ENCODE measurements around the gene ZNF726. TPM values are rescaled to one million over a fixed set of nuclear protein-coding genes. Genes with fewer than 3 reads are reported as not detected.
"Not testable (repeated sequence)": the region's sequence is repeated elsewhere in the genome, so short reads cannot be mapped to it uniquely, and the experiment has no call there.

ZNF726 gene
- total RNA-seq, 1 experiment from 2014 or later = 25.3 TPM

- no peak overlapping the region for H3K4me3 ChIP-seq
- H3K36me3 ChIP-seq = no peaks in the 10 kb centered on the region
- no peak overlapping the region for H3K27ac ChIP-seq
- no peaks in the 10 kb centered on the region; the same call in 1 of the 2 replicates for H3K9me3 ChIP-seq (replicated peaks)
- H3K4me1 ChIP-seq = no peaks in the 10 kb centered on the region
- H3K27me3 ChIP-seq = no peaks in the 10 kb centered on the region
- DNase-seq = no peak
Observed at GRCh38 chr19:23969630-23970029, 54.9 kb downstream of the ZNF726 start.

DNA sequence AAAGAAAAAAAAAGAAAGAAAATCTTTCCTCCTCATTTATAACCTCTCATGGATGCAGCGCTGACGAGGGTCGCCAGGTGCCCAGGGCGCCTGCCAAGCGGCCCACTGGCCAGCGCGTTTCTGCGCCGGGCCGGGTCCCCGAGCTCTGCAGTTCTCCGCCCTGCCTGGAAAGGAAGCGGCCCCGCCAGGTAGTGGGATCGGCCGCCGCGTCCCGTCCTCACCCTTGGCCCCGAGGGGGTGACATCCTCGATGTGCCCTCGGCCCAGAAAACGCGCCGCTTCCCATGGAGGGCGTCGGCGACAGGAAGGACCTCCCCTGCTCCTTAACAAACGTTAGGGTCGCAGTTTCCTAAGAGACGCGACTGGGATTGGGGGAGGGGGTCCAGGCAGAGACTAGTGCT is 56.9 kb downstream of the ZNF726 start:
- H3K4me1 ChIP-seq = no peaks in the 10 kb centered on the region
- H3K27me3 ChIP-seq = no peaks in the 10 kb centered on the region
- DNase-seq = no peak
- H3K36me3 ChIP-seq = no peaks in the 10 kb centered on the region
- no peak overlapping the region for H3K4me3 ChIP-seq
- no peak overlapping the region for H3K27ac ChIP-seq
- H3K9me3 ChIP-seq (replicated peaks) = no peaks in the 10 kb centered on the region

DNA sequence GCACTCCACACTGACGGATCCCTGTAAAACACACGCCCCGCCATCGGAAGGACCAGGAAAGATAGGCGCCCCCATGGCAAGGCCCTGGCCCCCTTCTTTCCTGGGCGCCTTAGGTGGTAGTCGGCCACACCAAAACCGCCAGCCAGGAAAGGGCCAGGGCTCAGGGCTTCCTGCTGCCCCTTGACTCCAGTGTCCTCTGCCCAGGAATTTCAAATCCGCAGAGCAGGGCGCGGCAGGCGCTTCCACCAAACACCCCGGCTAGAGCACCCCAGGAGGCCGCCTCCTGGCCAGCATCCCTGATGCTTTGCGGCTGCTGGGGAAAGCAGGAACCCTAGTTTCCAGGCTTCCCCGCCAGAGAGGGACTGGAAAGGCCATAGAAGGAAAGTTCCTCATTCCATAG is 57.5 kb downstream of the ZNF726 start:
- Histone ChIP-seq H3K27ac (no peak overlapping the region), H3K27me3 (no peaks in the 10 kb centered on the region), H3K4me3 (no peak overlapping the region), H3K36me3 (no peaks in the 10 kb centered on the region), H3K4me1 (no peaks in the 10 kb centered on the region), H3K9me3 (replicated peaks) (no peaks in the 10 kb centered on the region)
- DNase-seq = no peak

- Histone ChIP-seq H3K4me3 (no peak overlapping the region), H3K27me3 (no peaks in the 10 kb centered on the region), H3K36me3 (no peaks in the 10 kb centered on the region), H3K4me1 (no peaks in the 10 kb centered on the region), H3K27ac (no peak overlapping the region), H3K9me3 (replicated peaks) (no peaks in the 10 kb centered on the region)
- DNase-seq = no peak
Observed at GRCh38 chr19:23974941-23975340, 60.3 kb downstream of the ZNF726 start.

DNA sequence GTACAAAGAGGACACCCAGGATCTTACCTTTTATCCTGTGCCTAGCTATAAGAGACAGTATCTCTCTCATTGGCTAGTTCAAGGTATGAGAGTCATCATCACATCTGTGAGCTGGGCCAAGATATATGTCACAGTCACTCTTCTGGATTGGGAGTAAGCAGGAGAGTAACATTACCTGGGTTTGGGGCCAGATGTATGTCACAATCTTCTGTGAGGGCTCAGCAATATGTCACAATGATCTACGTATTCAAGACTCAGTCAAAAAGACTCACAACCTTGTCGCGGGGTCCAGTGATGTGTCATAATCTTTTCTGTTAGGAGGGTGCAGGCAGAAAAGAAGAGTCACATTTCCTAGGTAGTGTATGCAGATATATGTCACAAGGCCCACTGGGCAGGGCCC is 61.9 kb downstream of the ZNF726 start:
- H3K27me3 ChIP-seq; H3K4me3 ChIP-seq; H3K9me3 ChIP-seq (replicated peaks); H3K36me3 ChIP-seq; H3K4me1 ChIP-seq; H3K27ac ChIP-seq; DNase-seq: not testable (repeated sequence)

- H3K36me3 ChIP-seq = not testable (repeated sequence)
Observed at GRCh38 chr19:23977256-23977655, 62.6 kb downstream of the ZNF726 start.

DNA sequence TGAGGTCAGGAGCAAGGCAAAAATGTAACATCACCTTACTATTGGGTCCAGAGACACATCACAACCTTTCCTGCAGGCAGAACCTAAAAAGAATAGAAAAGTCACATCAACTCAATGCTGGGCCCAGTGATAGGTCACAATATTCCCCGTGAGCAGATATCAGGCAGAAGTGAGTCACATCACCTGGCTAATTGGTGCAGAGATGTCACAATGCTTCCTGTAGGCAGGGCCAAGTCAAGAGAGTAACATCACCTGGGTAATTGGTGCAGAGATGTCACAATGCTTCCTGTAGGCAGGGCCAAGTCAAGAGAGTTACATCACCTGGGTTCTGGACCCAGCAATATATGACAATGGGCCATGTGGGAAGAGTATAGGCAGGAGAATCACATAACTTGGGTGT is 63.4 kb downstream of the ZNF726 start:
- H3K9me3 ChIP-seq (replicated peaks) = no peaks in the 10 kb centered on the region
- no peak overlapping the region for H3K4me3 ChIP-seq
- no peaks in the 10 kb centered on the region for H3K4me1 ChIP-seq
- no peak for DNase-seq
- no peak overlapping the region for H3K27ac ChIP-seq
- H3K27me3 ChIP-seq = no peaks in the 10 kb centered on the region
- H3K36me3 ChIP-seq = no peaks in the 10 kb centered on the region

More at GRCh38 chr19:23977256-23977655, 62.6 kb downstream of the ZNF726 start:
- H3K4me1 ChIP-seq; H3K27ac ChIP-seq; H3K9me3 ChIP-seq (replicated peaks); H3K4me3 ChIP-seq; H3K27me3 ChIP-seq; DNase-seq: not testable (repeated sequence)

DNA sequence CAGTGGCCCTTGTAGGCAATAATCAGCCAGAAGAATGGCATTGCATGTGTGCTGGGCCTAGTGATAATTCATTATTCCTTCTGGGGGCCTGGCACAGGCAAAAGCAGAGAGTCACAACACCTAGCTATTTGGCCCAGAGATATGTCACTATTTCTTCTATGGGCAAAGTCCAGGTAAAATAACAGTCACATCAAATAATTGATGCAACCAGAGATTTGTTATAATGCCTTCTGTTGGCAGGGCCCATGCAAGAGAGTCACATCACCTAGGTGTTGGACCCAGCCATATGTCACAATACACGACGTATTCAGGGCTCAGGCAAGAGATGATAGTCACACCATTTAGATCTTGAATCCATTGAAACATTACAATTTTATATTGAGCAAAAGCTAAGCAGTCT is 66.1 kb downstream of the ZNF726 start:
- Histone ChIP-seq H3K4me3 (no peak overlapping the region), H3K36me3 (no peaks in the 10 kb centered on the region), H3K27me3 (no peaks in the 10 kb centered on the region), H3K9me3 (replicated peaks) (no peaks in the 10 kb centered on the region), H3K27ac (no peak overlapping the region), H3K4me1 (no peaks in the 10 kb centered on the region)
- no peak for DNase-seq

GRCh38 chr19:23981863-23982262 is 67.2 kb downstream of the ZNF726 start:
- no peaks in the 10 kb centered on the region for H3K27me3 ChIP-seq
- no peaks in the 10 kb centered on the region for H3K4me1 ChIP-seq
- no peaks in the 10 kb centered on the region for H3K9me3 ChIP-seq (replicated peaks)
- no peak overlapping the region for H3K4me3 ChIP-seq
- H3K36me3 ChIP-seq = no peaks in the 10 kb centered on the region
- H3K27ac ChIP-seq = no peak overlapping the region
- DNase-seq = no peak

DNA sequence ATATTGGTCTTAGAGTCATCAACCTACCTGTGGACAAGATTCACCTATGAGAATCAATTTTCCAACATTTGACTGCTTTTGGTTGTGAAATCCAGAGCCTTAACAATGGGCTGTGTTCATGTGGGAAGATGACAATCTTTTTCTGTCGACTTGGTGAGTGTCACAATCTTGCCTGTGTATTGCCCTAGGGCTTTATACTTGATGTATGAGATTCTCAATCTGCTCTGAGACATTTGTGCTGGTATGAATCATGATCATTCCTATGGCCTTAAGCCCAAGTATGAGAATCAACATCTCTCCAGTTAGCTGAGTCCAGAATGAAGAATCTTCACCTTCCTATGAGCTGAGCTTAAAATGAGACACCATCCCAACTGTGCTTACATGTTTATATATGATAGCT is 68.7 kb downstream of the ZNF726 start:
- Histone ChIP-seq H3K36me3 (no peaks in the 10 kb centered on the region), H3K27ac (no peak overlapping the region), H3K9me3 (replicated peaks) (no peaks in the 10 kb centered on the region), H3K27me3 (no peaks in the 10 kb centered on the region), H3K4me3 (no peak overlapping the region), H3K4me1 (no peaks in the 10 kb centered on the region)
- no peak for DNase-seq

Other genes starting within 250 kb of the ZNF726 start
- 21.2 and 25.0 TPM in 2 replicates for gene ZNF675, start 227.7 kb upstream of the ZNF726 start, total RNA-seq (2014; rRNA removed; shearing (Covaris generic))
- gene ZNF681, start 156.0 kb upstream of the ZNF726 start, total RNA-seq (2014; rRNA removed; shearing (Covaris generic)) = 7.4 and 9.2 TPM in 2 replicates
- gene ZNF254, start 172.3 kb downstream of the ZNF726 start, total RNA-seq (2014; rRNA removed; shearing (Covaris generic)) = 24.2 and 29.4 TPM in 2 replicates

All from SJCRH30 (cell line).